Measurements from ENCODE around the gene THAP7.

The THAP7 gene

GRCh38 chr22:21014202-21014725 is 12.3 kb upstream of the THAP7 start:
- Histone ChIP-seq H3K27me3 (ENCODE audit: insufficient read depth, low read length) (no peaks in the 10 kb centered on the region), H3K4me2 (ENCODE audit: low read length) (peak overlapping the region; percentile 57), H3K27ac (ENCODE audit: low read depth, low read length, poor library complexity, severe bottlenecking) (no peak overlapping the region), H3K9ac (ENCODE audit: low read length) (no peak overlapping the region), H2AFZ (ENCODE audit: low read length) (no peak overlapping the region), H3K9me2 (ENCODE audit: low read depth, low read length) (no peaks in the 10 kb centered on the region), H3K4me3 (ENCODE audit: low read depth, low read length, poor library complexity, severe bottlenecking) (peak overlapping the region; percentile 37), H3F3A (ENCODE audit: insufficient read depth, low read length) (no peaks in the 10 kb centered on the region), H3K79me2 (ENCODE audit: insufficient read depth, low read length) (no peaks in the 10 kb centered on the region), H3K9me3 (ENCODE audit: low read length) (no peaks in the 10 kb centered on the region), H3K4me1 (ENCODE audit: insufficient read depth, low read length, severe bottlenecking) (peaks cover 9% of the 10 kb centered on the region), H3K36me3 (ENCODE audit: insufficient read depth, low read length) (no peaks in the 10 kb centered on the region), H4K20me1 (ENCODE audit: insufficient read depth, low read length) (no peaks in the 10 kb centered on the region)
- no peak for TF ChIP-seq EZH2 (IDR thresholded peaks at IDR 0.05; ENCODE audit: borderline replicate concordance, low read length)
- TF ChIP-seq CTCF (IDR thresholded peaks at IDR 0.05; ENCODE audit: low read length), result no peak

GRCh38 chr22:21013657-21014201 is 11.8 kb upstream of the THAP7 start:
- Histone ChIP-seq H3K27me3 (ENCODE audit: insufficient read depth, low read length) (no peaks in the 10 kb centered on the region), H3K4me3 (ENCODE audit: low read depth, low read length, poor library complexity, severe bottlenecking) (peak overlapping the region; percentile 37), H3K9me2 (ENCODE audit: low read depth, low read length) (no peaks in the 10 kb centered on the region), H3K9me3 (ENCODE audit: low read length) (no peaks in the 10 kb centered on the region), H3K4me1 (ENCODE audit: insufficient read depth, low read length, severe bottlenecking) (peaks cover 9% of the 10 kb centered on the region), H3K27ac (ENCODE audit: low read depth, low read length, poor library complexity, severe bottlenecking) (no peak overlapping the region), H3K79me2 (ENCODE audit: insufficient read depth, low read length) (no peaks in the 10 kb centered on the region), H3K9ac (ENCODE audit: low read length) (no peak overlapping the region), H4K20me1 (ENCODE audit: insufficient read depth, low read length) (no peaks in the 10 kb centered on the region), H2AFZ (ENCODE audit: low read length) (no peak overlapping the region), H3K36me3 (ENCODE audit: insufficient read depth, low read length) (no peaks in the 10 kb centered on the region), H3K4me2 (ENCODE audit: low read length) (peak overlapping the region; percentile 57), H3F3A (ENCODE audit: insufficient read depth, low read length) (no peaks in the 10 kb centered on the region)
- TF ChIP-seq EZH2 (IDR thresholded peaks at IDR 0.05; ENCODE audit: borderline replicate concordance, low read length) (no peak), CTCF (IDR thresholded peaks at IDR 0.05; ENCODE audit: low read length) (no peak)

GRCh38 chr22:21012446-21013407 is 10.8 kb upstream of the THAP7 start:
- Histone ChIP-seq H3F3A (ENCODE audit: insufficient read depth, low read length) (no peaks in the 10 kb centered on the region), H3K4me2 (ENCODE audit: low read length) (no peak overlapping the region), H3K36me3 (ENCODE audit: insufficient read depth, low read length) (no peaks in the 10 kb centered on the region), H3K27me3 (ENCODE audit: insufficient read depth, low read length) (no peaks in the 10 kb centered on the region), H3K79me2 (ENCODE audit: insufficient read depth, low read length) (no peaks in the 10 kb centered on the region), H3K9me3 (ENCODE audit: low read length) (no peaks in the 10 kb centered on the region), H2AFZ (ENCODE audit: low read length) (no peak overlapping the region), H3K4me3 (ENCODE audit: low read depth, low read length, poor library complexity, severe bottlenecking) (no peak overlapping the region), H3K27ac (ENCODE audit: low read depth, low read length, poor library complexity, severe bottlenecking) (no peak overlapping the region), H3K4me1 (ENCODE audit: insufficient read depth, low read length, severe bottlenecking) (peaks cover 9% of the 10 kb centered on the region), H3K9ac (ENCODE audit: low read length) (no peak overlapping the region), H3K9me2 (ENCODE audit: low read depth, low read length) (no peaks in the 10 kb centered on the region), H4K20me1 (ENCODE audit: insufficient read depth, low read length) (no peaks in the 10 kb centered on the region)
- TF ChIP-seq EZH2 (IDR thresholded peaks at IDR 0.05; ENCODE audit: borderline replicate concordance, low read length) (no peak), CTCF (IDR thresholded peaks at IDR 0.05; ENCODE audit: low read length) (no peak)
